Fibroblast of pulmonary artery (primary cell): ENCODE measurements around the gene C19orf47.
A peak's percentile ranks its signal among the peaks of the same experiment; 100 is the strongest.

ENCODE experiments used
- DNase-seq: peaks from one replicate; pipeline ENCODE4 v3.0.0-alpha.2; 2010; ENCODE audit warnings: low read depth
- H3K4me3 ChIP-seq: replicated peaks from 2 replicates; pipeline ENCODE4 v1.5.1; 2011; ENCODE audit warnings: low read depth, mild to moderate bottlenecking, control low read depth, low read length, moderate library complexity
- CTCF ChIP-seq: IDR thresholded peaks from 2 replicates; pipeline ENCODE4 v1.5.1; 2011; ENCODE audit warnings: mild to moderate bottlenecking, control low read depth, low read length, inconsistent platforms; ENCODE audit errors: missing control alignments

The C19orf47 gene

GRCh38 chr19:40366697-40367561, 18.7 kb upstream of the C19orf47 start:
- H3K4me3 ChIP-seq: peak overlapping the region; percentile 63
- TF ChIP-seq CTCF: no peak
- DNase-seq: peak; percentile 26

- peak; percentile 77 for DNase-seq
- TF ChIP-seq CTCF: no peak
- peak overlapping the region; percentile 63 for H3K4me3 ChIP-seq
These were observed 17.6 kb upstream of the C19orf47 start for GRCh38 chr19:40365613-40366401.

- no peak for DNase-seq
- H3K4me3 ChIP-seq: no peak overlapping the region
- TF ChIP-seq CTCF: no peak
These were observed 16.8 kb upstream of the C19orf47 start for GRCh38 chr19:40365010-40365409.

- TF ChIP-seq CTCF: no peak
- no peak for DNase-seq
- H3K4me3 ChIP-seq: no peak overlapping the region
These were observed 14.9 kb upstream of the C19orf47 start for GRCh38 chr19:40363069-40363468.

GRCh38 chr19:40362160-40362559, 14.0 kb upstream of the C19orf47 start:
- H3K4me3 ChIP-seq: no peak overlapping the region
- TF ChIP-seq CTCF: no peak
- no peak for DNase-seq

- no peak for DNase-seq
- TF ChIP-seq CTCF: no peak
- no peak overlapping the region for H3K4me3 ChIP-seq
These were observed 12.6 kb upstream of the C19orf47 start for GRCh38 chr19:40360708-40361241.
